Hepatocyte (in vitro differentiated cells): ENCODE data around the gene BCAP31. TPM values are rescaled to one million over a fixed set of nuclear protein-coding genes. Genes with fewer than 3 reads are reported as not detected.

Experiments used
- DNase-seq: peaks from one replicate; pipeline ENCODE4 v3.0.0-alpha.2; 2016; ENCODE audit warnings: low spot score
- H2AFZ ChIP-seq: fragments of 200-600 bp; sonication (generic); 2 replicates; pipeline ENCODE4 v1.6.0; 2016; ENCODE audit warnings: antibody characterized with exemption, mild to moderate bottlenecking
- H3K27ac ChIP-seq: fragments of 200-600 bp; sonication (generic); 2 replicates; pipeline ENCODE4 v1.5.1; 2016; ENCODE audit warnings: mild to moderate bottlenecking
- H3K27me3 ChIP-seq: fragments of 200-600 bp; sonication (generic); 2 replicates; pipeline ENCODE4 v1.6.1; 2016
- H3K36me3 ChIP-seq: fragments of 200-600 bp; sonication (generic); replicated peaks from 2 replicates; pipeline ENCODE4 v1.5.1; 2016; ENCODE audit warnings: low read depth; ENCODE audit not compliant: insufficient read depth
- H3K4me1 ChIP-seq: fragments of 200-600 bp; sonication (generic); 2 replicates; pipeline ENCODE4 v1.5.1; 2016; ENCODE audit warnings: mild to moderate bottlenecking, moderate library complexity; ENCODE audit not compliant: insufficient read depth
- H3K4me2 ChIP-seq: fragments of 200-600 bp; sonication (generic); 2 replicates; pipeline ENCODE4 v1.6.0; 2016
- H3K4me3 ChIP-seq: fragments of 200-600 bp; sonication (generic); 2 replicates; pipeline ENCODE4 v1.5.1; 2016; ENCODE audit warnings: mild to moderate bottlenecking
- H3K79me2 ChIP-seq: fragments of 200-600 bp; sonication (generic); 2 replicates; pipeline ENCODE4 v1.6.0; 2017; ENCODE audit warnings: mild to moderate bottlenecking
- H3K9me2 ChIP-seq: fragments of 200-600 bp; sonication (generic); replicated peaks from 2 replicates; pipeline ENCODE4 v1.6.0; 2017; ENCODE audit warnings: mild to moderate bottlenecking; ENCODE audit not compliant: insufficient read depth
- H3K9me3 ChIP-seq: fragments of 200-600 bp; sonication (generic); 2 replicates; pipeline ENCODE4 v1.5.1; 2016; ENCODE audit warnings: low read depth, mild to moderate bottlenecking
- H4K20me1 ChIP-seq: fragments of 200-600 bp; sonication (generic); 2 replicates; pipeline ENCODE4 v1.6.0; 2016; ENCODE audit warnings: mild to moderate bottlenecking; ENCODE audit not compliant: insufficient read depth, poor library complexity, severe bottlenecking
- WGBS: methylation state at CpG from one replicate; pipeline ENCODE4 v1.1.6; 2016; ENCODE audit warnings: low lambda C conversion rate; ENCODE audit errors: missing lambda C conversion rate; 5-methylcytosine and 5-hydroxymethylcytosine counted together
- polyA plus RNA-seq: library from polyadenylated mRNA; unstranded; fragments of >200 nt; fragmentation: Nextera tagmentation; extraction: Ambion mirVana; gene quantifications from 2 replicates; pipeline ENCODE4 v1.2.1, GENCODE V29; 2016
- small RNA-seq: library from RNA; depleted of rRNA; stranded (forward); fragments of <200 nt; gene quantifications from one replicate; pipeline ENCODE3, GENCODE V24; 2014
- total RNA-seq: library from RNA; depleted of rRNA; stranded (reverse); fragments of >200 nt; gene quantifications from 2 replicates; pipeline ENCODE4 v1.2.3, GENCODE V29; 2014
- TF ChIP-seq, protein P1 (sequence below): fragments of 200-600 bp; sonication (generic); IDR thresholded peaks from 2 replicates; pipeline ENCODE4 v1.5.1; 2016; ENCODE audit warnings: antibody characterized with exemption, mild to moderate bottlenecking; ENCODE audit not compliant: poor library complexity

Gene BCAP31
- total and polyA plus RNA-seq, 2 experiments from 2014 or later, result 146 to 351 TPM

DNA sequence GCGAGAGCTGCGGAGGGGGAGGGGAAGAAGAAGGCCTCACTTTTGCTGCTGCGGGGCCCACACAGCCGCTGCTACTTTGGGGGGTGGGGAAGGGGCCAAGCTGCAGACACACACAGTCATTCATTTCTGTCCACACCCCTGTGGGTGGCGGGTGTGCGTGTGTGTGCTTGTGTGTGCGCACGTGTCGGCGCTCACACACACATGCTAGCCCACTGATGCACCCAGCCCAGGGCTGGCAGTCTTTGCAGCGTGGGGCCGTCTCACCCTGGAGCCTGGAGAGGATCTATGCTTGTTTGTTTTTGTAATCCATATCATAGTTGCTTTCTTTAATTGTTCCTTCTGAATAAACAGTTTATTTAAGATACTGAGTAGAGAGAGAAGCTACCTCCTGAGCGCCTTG lies 73.2 kb downstream of the BCAP31 start:
- Histone ChIP-seq H3K27ac (no peak overlapping the region), H3K9me2 (no peaks in the 10 kb centered on the region), H2AFZ (no peak overlapping the region), H3K4me2 (no peak overlapping the region), H3K9me3 (no peaks in the 10 kb centered on the region), H3K36me3 (no peaks in the 10 kb centered on the region), H3K4me3 (no peak overlapping the region), H3K4me1 (no peaks in the 10 kb centered on the region), H4K20me1 (no peaks in the 10 kb centered on the region), H3K27me3 (peaks cover 4% of the 10 kb centered on the region), H3K79me2 (no peaks in the 10 kb centered on the region)
- TF ChIP-seq, protein P1, sequence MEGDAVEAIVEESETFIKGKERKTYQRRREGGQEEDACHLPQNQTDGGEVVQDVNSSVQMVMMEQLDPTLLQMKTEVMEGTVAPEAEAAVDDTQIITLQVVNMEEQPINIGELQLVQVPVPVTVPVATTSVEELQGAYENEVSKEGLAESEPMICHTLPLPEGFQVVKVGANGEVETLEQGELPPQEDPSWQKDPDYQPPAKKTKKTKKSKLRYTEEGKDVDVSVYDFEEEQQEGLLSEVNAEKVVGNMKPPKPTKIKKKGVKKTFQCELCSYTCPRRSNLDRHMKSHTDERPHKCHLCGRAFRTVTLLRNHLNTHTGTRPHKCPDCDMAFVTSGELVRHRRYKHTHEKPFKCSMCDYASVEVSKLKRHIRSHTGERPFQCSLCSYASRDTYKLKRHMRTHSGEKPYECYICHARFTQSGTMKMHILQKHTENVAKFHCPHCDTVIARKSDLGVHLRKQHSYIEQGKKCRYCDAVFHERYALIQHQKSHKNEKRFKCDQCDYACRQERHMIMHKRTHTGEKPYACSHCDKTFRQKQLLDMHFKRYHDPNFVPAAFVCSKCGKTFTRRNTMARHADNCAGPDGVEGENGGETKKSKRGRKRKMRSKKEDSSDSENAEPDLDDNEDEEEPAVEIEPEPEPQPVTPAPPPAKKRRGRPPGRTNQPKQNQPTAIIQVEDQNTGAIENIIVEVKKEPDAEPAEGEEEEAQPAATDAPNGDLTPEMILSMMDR, result no peak
- DNase-seq, result no peak
- 87% methylated on average over 12 of the region's 13 CpGs for WGBS

Small RNA genes within 50 kb of the gene (small RNA-seq; reads per million reads assigned to genes)
- not detected for gene RN7SL687P

Other genes with a start within 250 kb of the BCAP31 start
- gene BGN, start 229.4 kb downstream of the BCAP31 start, total RNA-seq, result 12.5 and 14.5 TPM in 2 replicates
- 27.5 and 35.8 TPM in 2 replicates for gene BGN, start 229.4 kb downstream of the BCAP31 start, polyA plus RNA-seq
- gene ATP2B3, start 206.7 kb downstream of the BCAP31 start, total RNA-seq, result 0.12 TPM in 1 of 2 replicates, not detected in the other
- gene ATP2B3, start 206.7 kb downstream of the BCAP31 start, polyA plus RNA-seq, result 0.07 and 0.12 TPM in 2 replicates
- 21.6 and 28.3 TPM in 2 replicates for gene CCNQ, start 125.2 kb downstream of the BCAP31 start, total RNA-seq
- gene CCNQ, start 125.2 kb downstream of the BCAP31 start, polyA plus RNA-seq, result 26.7 and 31.3 TPM in 2 replicates
- 86.2 and 87.3 TPM in 2 replicates for gene DUSP9, start 77.2 kb downstream of the BCAP31 start, total RNA-seq
- gene DUSP9, start 77.2 kb downstream of the BCAP31 start, polyA plus RNA-seq, result 48.2 and 75.5 TPM in 2 replicates
- gene PNCK, start 50.6 kb downstream of the BCAP31 start, total RNA-seq, result 2.2 and 2.8 TPM in 2 replicates
- 0.28 and 1.9 TPM in 2 replicates for gene PNCK, start 50.6 kb downstream of the BCAP31 start, polyA plus RNA-seq
- gene SLC6A8, start 36.5 kb downstream of the BCAP31 start, total RNA-seq, result 19.5 and 28.4 TPM in 2 replicates
- gene SLC6A8, start 36.5 kb downstream of the BCAP31 start, polyA plus RNA-seq, result 32.5 and 36.7 TPM in 2 replicates
- gene ABCD1, start 469 bp upstream of the BCAP31 start, total RNA-seq, result 8.3 and 10.5 TPM in 2 replicates
- gene ABCD1, start 469 bp upstream of the BCAP31 start, polyA plus RNA-seq, result 14.2 and 14.8 TPM in 2 replicates
- 0.27 and 1.4 TPM in 2 replicates for gene PLXNB3, start 39.9 kb upstream of the BCAP31 start, total RNA-seq
- gene PLXNB3, start 39.9 kb upstream of the BCAP31 start, polyA plus RNA-seq, result 0.87 and 5.7 TPM in 2 replicates
- gene SRPK3, start 56.7 kb upstream of the BCAP31 start, total RNA-seq, result 0.08 and 0.20 TPM in 2 replicates
- gene SRPK3, start 56.7 kb upstream of the BCAP31 start, polyA plus RNA-seq, result 0.32 and 0.89 TPM in 2 replicates
- gene IDH3G, start 70.0 kb upstream of the BCAP31 start, total RNA-seq, result 35.4 and 35.8 TPM in 2 replicates
- gene IDH3G, start 70.0 kb upstream of the BCAP31 start, polyA plus RNA-seq, result 60.0 and 74.3 TPM in 2 replicates
- 316 and 385 TPM in 2 replicates for gene SSR4, start 70.3 kb upstream of the BCAP31 start, total RNA-seq
- gene SSR4, start 70.3 kb upstream of the BCAP31 start, polyA plus RNA-seq, result 665 and 693 TPM in 2 replicates
- 1.6 and 2.8 TPM in 2 replicates for gene PDZD4, start 106.2 kb upstream of the BCAP31 start, total RNA-seq
- 0.59 and 1.4 TPM in 2 replicates for gene PDZD4, start 106.2 kb upstream of the BCAP31 start, polyA plus RNA-seq
- gene L1CAM, start 161.8 kb upstream of the BCAP31 start, total RNA-seq, result 0.12 and 0.33 TPM in 2 replicates
- 0.40 and 0.69 TPM in 2 replicates for gene L1CAM, start 161.8 kb upstream of the BCAP31 start, polyA plus RNA-seq
- 1.2 TPM in 1 of 2 replicates, not detected in the other for gene AVPR2, start 180.3 kb upstream of the BCAP31 start, total RNA-seq
- gene AVPR2, start 180.3 kb upstream of the BCAP31 start, polyA plus RNA-seq, result not detected in 2 replicates
- 3.3 and 6.4 TPM in 2 replicates for gene ARHGAP4, start 201.9 kb upstream of the BCAP31 start, total RNA-seq
- gene ARHGAP4, start 201.9 kb upstream of the BCAP31 start, polyA plus RNA-seq, result 6.2 and 10.3 TPM in 2 replicates
- gene NAA10, start 210.7 kb upstream of the BCAP31 start, total RNA-seq, result 74.0 and 83.5 TPM in 2 replicates
- 118 and 134 TPM in 2 replicates for gene NAA10, start 210.7 kb upstream of the BCAP31 start, polyA plus RNA-seq
- gene RENBP, start 220.3 kb upstream of the BCAP31 start, total RNA-seq, result 22.2 and 22.8 TPM in 2 replicates
- gene RENBP, start 220.3 kb upstream of the BCAP31 start, polyA plus RNA-seq, result 5.8 and 13.2 TPM in 2 replicates
- 11.6 and 25.0 TPM in 2 replicates for gene HCFC1, start 247.4 kb upstream of the BCAP31 start, total RNA-seq
- gene HCFC1, start 247.4 kb upstream of the BCAP31 start, polyA plus RNA-seq, result 16.7 and 18.9 TPM in 2 replicates
- gene TMEM187, start 248.4 kb upstream of the BCAP31 start, total RNA-seq, result 7.4 and 8.7 TPM in 2 replicates
- 8.0 and 12.1 TPM in 2 replicates for gene TMEM187, start 248.4 kb upstream of the BCAP31 start, polyA plus RNA-seq